NOMO-1 treated with dmso at 0.1 percent for 144 hours (cell line): ENCODE measurements around the gene CIPC.

Experiments
- DNase-seq: peaks from one replicate; lab custom pipeline; 2025; ENCODE audit not compliant: unreplicated experiment; lab: John Stamatoyannopoulos, UW

CIPC gene

DNA sequence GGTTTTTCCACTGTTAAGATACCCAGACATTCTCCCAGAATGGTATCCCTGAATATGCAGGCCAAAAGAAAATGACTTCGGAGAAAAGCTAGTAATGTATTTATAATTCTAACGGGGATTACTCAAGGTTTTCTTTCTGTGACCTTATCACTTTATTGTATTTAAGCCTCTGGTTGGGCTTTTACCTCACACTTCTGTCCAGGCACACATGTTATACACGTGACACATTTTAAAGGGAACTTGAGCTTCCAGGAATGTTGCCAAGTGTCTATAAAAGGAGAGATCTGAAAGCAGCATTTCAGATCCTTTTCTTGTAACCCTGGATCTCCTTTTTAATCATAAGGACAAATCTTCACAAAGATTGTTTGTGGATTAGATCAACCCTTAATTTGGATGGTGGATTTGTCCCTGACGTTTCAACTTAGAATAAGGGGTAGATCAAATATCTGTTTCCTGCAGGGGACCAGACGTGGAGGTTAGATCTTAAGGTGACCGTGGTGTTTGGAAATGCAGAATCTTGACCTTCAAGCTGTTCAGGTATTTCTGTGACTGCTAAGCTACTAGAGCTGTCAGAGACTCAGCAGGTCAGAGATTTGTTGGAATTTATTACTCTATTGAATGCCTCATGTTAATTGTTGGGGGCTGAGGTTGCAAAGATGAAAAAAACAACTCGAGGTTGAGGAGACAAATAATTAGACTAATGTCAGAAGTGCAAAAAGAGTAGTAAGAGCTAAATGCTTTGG, 1.5 kb downstream of the CIPC start:
- no peak for DNase-seq

DNA sequence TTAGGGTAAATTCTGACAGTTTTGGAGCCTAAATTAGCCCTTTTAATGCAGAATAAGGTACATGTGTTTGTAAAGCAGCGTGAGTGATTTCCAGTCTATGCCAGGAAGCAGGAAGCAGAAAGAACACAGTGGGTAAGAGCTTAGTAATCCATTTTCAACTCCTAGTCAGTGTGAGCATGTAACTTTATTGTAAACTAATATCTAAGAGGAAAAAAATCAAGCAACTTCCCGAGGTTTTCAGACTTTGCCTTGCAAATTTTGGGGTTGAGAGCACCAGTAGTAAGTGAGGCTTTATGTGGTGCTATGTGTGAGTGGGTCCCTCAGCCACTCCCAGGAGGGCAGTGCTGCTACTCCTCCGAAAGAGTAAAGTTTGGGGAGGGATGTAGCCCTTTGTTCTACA, 2.9 kb downstream of the CIPC start:
- DNase-seq, result no peak

DNA sequence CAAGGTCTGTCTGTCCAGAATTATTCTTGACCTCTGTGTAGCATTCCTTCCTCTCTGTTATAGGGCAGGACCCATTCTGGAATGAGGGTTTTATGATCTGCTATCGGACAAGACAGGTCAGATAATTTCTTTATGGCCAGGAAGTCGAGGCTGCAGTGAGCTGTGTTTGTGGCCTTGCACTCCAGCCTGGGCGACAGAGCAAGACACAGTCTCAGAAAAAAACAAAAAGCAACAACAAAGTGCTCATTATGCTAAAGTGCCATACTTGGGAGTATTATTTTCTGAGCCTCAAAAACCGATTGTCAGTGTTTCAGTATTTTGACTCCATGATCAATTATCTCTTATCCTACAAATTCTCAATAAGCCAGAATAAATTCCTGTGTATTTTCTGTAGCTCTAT, 4.1 kb downstream of the CIPC start:
- no peak for DNase-seq

DNA sequence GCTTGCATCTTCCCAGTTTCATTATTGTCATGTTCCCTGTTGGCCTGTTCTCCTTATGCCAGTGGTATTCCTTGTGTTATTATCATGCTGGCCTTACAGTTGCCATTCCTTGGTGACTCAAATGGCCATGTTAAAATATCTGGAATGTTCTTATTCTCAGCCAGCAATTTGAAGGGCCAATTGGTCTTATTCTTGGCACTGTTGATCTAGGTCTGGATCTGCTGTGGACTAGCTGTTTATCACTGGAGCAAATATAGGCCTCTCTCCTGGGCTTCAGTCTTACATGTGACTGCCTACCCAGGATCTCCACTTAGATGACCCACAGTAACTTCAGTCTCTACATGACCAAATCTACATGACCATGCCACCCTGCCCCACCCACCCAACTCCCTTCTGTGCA, 5.4 kb downstream of the CIPC start:
- no peak for DNase-seq

DNA sequence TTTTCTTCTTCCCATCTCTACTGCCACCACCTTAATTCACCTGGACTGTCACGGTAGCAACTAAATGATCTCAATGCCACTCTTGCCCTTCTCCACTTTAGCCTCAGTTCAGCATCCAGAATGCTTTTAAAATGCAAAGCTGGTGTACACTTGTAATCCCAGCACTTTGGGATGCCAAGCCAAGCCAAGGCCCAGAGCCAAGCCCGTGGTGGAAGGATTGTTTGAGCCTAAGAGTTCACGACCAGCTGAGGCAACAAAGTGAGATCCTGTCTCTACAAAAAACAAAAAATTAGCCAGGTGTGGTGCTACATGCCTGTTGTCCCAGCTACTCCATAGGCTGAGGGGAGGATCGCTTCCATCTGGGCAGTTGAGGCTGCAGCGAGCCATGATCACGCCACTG, 5.9 kb downstream of the CIPC start:
- no peak for DNase-seq

DNA sequence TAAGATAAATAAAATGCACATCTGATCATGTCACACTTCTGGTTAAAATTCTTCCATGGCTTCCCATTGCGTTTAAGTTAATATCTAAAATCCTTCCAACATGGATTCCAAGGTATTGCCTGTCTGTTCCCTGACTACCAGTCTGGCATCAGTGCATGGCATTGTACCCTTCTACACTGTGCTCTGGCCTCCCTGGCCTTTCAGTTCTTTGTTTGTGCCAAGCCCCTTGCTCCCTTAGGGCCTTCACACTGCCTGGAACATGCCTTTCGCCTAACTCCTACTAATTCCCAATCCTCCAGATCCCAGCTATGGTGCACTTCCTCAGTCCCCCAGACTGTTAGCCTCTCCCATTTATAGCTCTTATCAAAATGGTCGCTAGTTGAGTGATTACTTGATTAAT, 6.3 kb downstream of the CIPC start:
- DNase-seq, result no peak

DNA sequence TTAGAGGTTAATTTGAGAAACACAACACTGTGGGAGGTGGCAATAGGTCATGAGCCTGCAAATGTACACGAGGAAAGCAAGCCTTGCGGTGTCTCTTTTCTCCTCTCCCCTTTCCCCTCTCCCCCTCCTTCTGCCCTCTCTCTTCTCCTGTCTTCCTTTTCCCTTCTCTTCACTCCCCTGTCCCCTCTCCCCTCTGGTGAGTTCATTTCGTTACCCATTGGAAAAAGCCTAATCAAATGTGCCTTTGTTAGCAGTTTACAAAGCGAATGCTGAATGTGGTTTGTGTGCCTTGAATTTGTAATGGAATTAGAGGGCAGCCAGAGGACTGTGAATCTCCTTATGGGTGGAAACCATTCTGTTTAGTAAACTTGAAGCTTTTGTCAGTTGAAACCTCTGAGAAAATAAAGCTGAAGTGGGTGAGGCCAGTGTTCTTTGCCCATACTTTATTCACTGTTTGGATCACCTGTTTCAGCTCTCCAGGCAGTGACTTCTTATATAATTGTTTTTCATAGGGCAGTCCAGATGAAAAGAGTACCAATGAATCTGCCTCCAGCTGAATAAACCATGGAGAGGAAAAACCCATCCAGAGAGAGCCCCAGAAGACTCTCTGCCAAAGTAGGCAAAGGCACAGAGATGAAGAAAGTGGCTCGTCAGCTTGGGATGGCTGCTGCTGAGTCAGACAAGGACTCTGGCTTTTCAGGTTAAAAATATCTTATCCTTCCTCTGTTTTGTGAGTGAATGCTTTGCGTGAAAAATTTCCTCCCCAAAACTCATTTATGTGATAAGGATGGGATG, 7.3 kb downstream of the CIPC start:
- no peak for DNase-seq

DNA sequence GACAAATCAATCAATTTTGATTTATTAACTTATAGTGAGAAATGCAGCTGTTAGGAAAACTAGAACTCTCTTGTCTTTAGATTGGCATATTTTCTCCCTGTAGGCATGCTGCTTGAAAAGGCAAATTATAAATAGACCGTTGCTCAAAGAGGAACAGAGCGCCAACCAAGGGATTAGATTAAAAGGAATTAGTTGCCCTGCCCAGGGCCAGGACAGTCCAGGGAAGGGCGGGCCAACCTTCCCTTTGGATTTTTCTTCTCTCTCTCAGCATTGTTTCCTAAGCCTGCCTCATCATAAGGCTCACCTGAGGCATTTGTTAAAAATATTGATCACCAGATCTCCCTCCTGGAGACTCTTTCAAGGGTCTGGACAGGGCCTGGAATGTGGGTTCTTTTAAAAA, 8.6 kb downstream of the CIPC start:
- no peak for DNase-seq

DNA sequence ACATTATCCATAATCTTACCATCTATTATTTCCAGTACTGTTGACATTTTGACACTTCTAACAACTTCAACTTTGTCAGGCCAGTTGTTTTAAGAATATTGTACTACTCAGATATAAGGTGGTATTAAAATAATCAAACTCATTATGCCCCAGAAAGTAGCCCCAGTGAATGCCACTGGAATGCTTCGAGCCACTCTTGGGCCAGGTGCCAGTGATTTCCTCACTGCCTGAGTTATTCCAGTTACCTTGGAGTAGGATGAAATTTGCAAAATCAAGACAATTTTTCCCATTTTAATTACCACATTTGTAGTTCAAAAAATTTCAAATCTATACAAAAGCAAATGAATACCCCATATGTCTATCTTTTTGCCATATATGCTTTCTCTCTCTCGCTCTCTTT, 9.2 kb downstream of the CIPC start:
- DNase-seq, result no peak

DNA sequence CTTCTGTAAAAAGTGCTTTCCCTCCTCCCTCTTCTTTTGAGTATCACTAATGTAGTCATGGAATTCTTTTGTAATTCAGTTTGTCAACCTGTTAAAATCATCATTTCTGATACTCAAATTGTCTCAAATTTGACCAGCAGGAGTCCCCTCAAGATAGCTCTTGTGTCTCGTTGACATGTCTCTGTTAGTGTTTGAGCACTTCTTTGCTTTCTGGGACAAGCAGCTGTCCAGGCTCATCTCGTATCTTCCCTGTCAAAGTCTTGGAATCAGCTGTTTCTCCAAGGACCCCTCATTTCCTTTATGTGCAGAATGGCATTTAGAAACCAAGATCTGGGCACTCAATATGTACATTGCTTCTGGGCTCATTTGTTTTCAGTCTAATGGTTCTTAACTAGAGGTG, 10.7 kb downstream of the CIPC start:
- DNase-seq, result no peak

DNA sequence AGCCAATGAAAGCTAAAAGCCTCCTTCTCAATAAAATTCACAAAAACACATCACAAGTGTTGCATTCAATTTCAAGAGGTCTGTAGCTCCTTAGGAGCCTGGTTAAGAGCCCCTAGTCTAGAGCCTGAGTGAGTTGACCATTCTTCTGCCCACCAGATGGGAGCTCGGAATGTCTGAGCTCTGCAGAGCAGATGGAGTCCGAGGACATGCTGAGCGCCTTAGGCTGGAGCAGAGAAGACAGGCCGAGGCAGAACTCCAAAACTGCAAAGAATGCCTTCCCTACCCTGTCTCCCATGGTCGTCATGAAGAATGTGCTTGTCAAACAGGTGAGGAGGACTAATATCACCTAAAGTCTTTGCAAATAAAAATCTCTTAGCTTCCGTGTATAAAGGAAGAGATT, 11.6 kb downstream of the CIPC start:
- DNase-seq, result no peak

DNA sequence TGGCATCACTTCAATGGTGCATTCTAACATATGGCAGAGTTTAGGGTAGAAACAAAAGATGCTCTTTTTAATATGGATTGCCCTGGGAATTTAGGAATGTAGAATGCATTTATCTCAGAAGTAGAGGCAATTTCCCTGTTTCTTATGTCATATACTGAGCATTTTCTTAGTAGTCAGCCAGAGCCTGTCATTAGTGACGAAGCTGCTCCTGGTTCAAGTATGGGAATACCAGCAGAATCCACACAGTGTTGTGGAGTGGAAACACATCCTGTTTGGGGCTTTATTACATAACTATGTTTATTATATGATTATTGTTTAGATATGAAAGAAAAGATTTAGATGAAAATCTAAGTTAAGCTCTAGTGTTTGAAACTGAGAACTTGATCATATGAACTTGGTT, 12.2 kb downstream of the CIPC start:
- no peak for DNase-seq

DNA sequence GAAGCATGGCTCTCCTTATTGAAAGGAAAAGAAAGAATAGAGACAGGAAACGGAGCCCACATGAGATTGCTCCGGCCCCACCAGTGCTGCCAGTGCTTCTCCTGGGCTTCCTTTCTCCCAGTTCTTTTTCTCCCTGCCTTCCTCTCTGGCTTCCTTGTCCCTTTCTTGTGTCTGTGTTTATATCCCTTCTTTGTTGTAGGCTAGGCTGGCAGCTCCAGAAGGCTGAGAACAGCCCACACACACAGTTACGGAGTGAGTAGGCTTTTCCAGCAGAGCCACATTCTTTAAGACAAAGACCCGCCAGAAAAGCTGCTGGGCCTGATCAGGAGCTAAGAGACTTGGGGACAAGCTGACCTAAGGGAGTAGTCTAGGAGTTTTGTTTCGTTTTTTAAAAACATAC, 13.0 kb downstream of the CIPC start:
- no peak for DNase-seq

DNA sequence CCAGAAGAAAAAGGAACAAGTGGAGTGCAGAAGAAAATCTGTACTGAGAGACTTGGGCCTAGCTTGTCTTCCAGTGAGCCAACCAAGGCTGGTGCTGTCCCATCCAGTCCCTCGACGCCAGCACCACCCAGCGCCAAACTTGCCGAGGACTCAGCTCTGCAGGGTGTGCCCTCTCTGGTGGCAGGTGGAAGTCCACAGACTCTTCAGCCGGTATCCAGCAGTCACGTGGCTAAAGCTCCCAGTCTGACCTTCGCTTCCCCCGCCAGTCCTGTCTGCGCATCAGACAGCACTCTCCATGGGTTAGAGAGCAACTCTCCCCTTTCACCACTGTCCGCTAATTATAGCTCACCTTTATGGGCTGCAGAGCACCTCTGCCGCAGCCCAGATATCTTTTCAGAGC, 15.6 kb downstream of the CIPC start:
- DNase-seq, result no peak

DNA sequence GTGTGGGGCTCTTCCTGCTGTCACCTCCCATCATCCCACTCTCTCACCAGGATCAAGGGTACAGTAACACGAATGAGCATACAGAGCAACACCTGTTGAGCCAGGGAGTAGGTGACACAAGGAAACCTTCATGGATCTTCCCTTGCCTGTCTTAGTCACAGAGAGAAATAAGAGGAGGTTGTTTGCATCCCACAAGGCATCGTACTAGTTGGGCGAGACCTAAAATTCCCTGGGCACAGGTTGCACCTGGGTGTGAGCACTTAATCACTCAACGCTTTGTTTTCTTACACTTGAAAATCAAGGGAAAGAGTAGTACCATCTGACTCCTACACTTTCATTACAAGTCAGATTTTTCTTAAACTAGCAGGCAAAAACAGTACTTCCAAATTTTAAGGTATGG, 16.6 kb downstream of the CIPC start:
- no peak for DNase-seq

DNA sequence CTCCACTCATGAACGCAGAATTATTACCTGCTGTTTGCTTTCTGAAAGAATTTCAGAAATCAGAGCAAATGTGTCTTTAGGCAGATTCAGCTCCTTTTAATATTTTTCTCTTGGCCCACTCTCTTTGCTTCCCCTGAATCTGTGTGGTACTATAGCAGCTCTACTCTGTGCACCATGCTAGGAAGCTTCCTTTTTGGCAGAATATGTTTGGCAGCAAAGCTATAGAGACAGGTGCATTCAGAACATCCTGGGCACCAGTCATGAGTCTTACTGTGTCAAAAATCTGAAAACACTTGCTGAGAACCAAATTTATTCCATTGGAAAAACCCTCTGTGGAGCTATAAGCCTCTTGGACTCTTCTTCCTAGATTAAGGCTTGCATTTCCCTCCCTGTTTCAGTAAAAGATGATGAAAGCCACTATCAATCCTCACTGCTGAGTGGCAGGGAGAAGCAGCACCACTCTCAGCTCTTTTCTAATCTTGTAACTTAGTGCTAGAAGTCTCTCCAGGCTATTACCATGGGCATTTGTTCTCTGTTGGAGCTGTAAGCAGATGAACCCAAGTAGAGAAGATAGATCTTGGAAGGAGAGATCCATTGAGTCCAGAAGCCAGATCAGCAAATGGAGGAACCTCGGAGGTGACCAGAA, 18.2 kb downstream of the CIPC start:
- no peak for DNase-seq

DNA sequence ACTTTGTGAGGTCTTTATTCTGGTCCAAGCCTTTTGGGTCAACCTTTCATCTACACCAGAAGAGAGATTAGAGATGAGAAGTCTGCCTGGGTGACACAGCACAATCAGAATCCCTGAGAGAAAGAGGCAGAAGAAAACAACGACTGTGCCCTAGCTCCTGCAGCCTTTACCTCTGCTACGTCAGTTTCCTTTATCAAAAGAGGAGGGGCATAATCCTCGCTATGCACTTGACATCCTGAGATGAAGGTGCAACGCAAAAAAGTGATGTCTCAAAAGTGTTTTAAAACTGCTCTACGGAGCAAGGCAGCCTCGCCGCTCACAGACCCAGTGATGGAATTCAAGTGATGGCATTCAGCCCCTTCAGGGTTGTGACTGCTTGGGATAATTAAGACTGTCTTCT, 21.8 kb downstream of the CIPC start:
- no peak for DNase-seq

DNA sequence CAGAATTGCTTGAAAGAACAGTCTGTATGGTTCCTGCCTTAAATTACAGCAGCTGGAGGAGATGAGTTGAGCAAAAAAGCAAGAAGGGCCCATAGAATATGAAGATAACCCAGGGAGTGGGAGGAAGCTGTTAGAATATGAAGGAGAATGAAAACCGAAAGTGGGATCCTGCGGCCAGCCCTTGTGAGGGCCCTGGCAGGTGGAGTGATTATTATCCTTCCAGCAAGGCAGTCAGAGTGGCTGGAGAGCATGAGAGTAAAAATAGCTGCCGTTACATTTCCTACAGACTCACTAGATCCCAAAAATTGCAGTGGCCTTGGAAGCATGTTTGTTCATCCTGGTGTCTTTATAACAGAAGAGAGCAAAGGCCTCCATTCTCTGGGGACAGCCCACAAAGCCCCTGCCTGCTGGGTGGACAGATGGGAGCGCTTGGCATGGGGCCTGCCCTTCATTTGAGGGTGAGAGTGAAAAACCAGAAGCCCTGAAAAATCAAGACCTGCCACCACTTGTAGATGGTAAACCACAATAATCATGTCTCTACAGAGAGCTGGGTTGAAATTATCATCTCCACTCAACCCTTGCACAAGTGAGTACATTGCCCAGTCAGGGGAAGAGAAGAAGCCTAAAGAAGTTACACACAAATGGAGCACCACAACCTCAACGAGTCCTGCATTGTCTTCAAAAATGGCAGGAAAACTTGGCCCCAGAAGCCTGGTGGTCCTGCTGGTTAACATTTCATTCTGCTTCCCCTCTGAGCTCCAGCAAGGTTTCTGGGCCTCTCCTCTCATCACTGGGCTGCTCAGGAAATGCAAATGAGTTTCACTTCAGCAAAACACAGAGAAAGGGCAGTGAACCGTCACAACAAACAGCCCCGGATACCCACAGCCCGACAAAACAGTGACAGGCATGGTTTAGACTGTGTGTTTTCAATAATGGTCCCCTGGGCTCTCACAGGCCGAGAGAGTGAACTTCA, 23.0 kb downstream of the CIPC start:
- peak; percentile 80 for DNase-seq

DNA sequence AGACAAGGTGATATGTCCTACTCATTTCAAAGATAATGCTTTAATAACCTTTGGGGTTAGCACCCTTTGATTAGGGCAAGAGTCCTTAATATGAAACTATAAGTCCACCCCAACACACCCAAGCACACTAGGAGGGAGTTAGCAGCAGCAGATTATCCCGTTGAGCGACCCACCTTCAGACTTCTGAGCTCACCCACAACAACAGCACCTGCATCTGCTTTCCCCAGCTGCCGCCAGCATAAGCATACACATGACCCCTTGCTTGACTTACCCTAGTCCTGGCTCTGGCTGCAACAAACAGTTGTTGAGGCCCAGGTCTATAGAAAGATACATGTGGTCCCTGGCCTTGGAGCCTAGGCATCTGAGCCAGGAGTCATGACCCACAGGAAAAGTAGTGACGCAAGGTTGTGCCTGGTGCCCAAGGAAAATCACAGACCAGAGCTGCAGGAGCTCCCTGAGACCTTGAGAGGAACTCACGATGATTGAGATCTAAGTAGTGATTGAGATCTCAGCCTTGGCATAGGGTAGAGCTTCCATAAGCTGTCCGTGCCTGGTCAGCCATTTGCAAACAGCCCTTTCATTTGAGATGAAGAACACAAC, 24.6 kb downstream of the CIPC start:
- DNase-seq, result no peak

DNA sequence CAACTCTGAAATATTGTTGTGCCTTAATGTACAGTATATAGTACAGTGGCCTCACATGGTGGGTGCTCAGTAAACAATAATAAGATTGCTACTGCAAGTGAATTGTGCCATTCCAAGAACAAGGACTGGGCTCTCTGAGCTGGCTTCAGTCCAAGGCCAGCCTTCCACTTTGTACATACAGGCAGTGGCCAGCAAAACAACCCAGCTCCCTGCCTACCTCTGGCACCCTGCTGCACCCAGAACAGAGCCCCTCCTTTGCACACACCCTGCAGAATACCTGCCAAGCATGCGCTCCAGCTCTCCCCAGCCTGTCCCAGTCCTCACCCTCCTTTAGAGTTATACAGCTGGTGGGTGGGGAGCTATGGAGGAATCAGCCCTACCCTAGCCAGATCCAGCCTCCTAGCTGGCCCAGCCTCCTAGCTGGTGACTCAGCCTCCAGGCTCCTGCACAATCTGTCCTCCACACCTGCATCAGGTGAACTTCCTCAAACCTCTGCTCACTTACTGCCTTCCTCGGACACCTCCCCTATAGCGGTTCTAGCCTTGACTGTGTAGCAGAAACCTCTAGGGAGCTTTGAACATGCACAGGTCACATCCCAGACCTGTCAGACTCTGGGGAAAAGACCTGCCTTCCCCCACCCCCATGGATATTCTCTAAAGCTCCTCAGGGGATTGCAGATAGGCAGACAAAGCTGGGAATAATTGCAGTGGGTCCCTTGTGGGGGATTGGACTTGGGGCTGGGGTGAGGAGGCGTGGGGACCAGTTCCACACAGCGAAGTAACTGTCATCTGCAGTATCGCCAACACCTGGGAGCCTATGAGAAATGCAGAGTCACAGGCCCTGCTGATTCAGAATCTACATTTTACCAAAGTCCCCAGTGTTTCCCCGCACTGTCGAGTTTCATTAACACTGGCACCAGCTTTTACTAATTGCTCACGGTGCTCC, 25.6 kb downstream of the CIPC start:
- DNase-seq, result no peak
